ENCODE measurements around the gene PCNT.
"Not testable (repeated sequence)": the region's sequence is repeated elsewhere in the genome, so short reads cannot be mapped to it uniquely, and the experiment has no call there.

The PCNT gene

DNA sequence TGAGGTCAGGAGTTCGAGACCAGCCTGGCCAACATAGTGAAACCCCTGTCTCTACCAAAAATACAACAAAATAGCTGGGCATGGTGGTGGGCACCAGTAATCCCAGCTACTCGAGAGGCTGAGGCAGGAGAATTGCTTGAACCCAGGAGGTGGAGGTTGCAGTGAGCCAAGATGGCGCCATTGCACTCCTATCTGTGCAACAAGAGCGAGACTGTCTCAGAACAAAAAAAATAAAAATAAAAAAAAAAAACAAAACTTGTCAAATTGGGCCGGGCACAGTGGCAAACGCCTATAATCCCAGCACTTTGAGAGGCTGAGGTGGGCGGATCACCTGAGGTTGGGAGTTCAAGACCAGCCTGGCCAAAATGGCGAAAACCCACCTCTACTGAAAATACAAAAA, 13.7 kb upstream of the PCNT start:
- DNase-seq: not testable (repeated sequence)

- DNase-seq: no peak
These were observed 12.4 kb upstream of the PCNT start for GRCh38 chr21:46311568-46311967.

DNA sequence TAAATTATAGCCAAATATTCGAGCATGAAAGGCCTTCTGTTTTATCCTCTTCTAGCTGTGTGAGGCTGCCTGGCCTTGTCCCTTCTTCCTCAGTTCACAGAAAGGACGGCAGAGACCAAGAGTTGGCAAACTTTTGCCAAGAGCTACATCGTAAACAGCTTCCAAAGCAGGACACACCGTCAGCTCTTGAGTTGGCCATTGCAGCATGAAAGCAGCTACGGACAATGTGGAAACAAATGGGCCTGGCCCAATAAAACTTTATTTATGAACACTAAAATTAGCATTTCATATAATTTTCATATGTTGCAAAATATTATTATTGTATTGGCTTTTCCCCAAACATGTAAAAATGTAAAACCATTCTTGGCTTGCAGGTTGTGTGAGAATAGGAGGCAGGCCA, 11.0 kb upstream of the PCNT start:
- DNase-seq: no peak

- no peak for DNase-seq
These were observed 9.4 kb upstream of the PCNT start for GRCh38 chr21:46314441-46315020.

GRCh38 chr21:46316708-46317324, 7.1 kb upstream of the PCNT start:
- DNase-seq: no peak

GRCh38 chr21:46317710-46318463, 6.1 kb upstream of the PCNT start:
- no peak for DNase-seq

- DNase-seq: no peak
These were observed 5.5 kb upstream of the PCNT start for GRCh38 chr21:46318464-46318845.

DNA sequence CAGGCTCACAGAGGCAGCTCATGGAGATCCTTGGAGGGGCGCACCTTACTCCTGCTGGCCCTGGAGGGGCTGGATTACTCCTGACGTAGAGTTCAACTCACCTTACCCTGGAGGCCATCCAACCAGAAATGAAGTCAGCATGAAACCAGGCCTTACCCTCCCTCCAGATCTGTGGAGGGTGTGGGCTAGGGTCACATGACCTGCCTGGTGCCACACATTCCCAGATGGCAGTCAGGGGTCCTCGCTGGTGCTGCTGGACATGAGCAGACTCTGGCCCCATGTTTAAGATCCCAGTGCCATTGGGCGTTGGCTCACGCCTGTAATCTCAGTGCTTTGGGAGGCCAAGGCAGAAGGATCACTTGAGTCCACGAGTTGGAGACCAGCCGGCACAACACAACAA, 4.8 kb upstream of the PCNT start:
- DNase-seq: no peak

GRCh38 chr21:46320331-46320801, 3.6 kb upstream of the PCNT start:
- DNase-seq: no peak

DNA sequence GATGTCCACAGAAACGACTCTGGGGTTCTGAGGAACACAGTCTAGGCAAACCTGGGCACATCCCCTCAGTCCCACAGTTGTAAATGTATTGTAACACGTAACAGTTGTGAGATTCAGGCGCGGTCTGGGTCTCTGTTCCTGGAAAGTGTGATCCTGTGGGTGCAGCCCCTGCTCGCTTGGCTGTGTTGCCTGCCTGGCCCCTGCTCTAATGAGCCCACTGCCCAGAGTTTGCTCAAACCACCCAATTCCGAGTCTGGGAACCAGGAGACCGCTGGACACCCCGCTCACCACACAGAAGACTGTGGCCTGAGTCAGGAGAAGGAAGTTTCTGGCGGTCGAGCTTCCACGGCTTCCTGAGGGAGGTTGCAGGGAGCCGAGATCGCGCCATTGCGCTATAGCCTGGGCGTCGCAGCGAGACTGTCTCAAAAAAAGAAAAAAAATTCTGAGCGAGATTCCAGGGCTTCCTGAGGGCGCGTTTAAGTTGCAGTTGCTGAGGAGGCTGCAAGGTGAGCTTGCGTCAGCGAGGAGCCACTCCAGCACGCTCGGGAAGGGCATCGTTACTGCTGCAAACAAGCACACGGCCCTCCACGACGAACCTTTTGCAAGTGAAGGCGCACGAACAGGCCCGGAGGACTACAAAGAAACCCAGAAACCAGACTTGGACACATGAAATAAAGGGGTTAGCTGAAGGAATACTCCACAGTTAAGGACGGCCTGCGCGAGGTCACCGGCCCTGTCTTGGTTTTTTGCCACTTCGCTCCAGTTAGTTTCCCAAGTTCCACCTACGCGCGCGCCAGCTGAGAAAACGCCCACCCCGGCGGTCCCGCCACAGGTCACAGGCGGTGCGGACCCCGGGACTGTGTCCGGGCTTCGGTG, 1.4 kb upstream of the PCNT start:
- peak; percentile 11 for DNase-seq

DNA sequence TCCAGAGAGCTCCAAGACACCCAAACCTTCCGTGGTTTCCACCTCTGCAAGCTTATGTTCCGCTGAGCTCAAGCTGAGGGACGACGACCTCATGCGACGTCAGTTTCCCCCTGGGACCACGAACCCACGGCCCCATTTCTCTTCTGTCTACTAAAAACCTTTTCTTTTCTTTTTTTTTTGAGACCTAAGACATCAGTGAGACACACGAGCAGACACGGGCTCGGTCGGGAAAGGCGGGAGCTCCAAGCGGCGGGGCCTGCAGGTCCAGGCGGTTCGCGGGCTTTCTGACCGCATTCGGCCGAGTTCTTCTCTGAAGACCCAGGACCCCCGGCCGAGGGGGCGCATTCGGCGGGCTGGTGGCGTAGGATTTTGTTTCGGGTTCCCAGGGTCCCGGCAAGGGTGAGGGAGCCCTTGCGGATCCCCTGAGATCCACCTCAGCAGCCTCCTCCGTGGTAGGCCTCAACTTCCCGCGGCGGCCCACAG, 688 bp upstream of the PCNT start:
- DNase-seq: peak; percentile 38

GRCh38 chr21:46324390-46325072, 575 bp downstream of the PCNT start:
- peak; percentile 75 for DNase-seq

- peak; percentile 48 for DNase-seq
These were observed 1.3 kb downstream of the PCNT start for GRCh38 chr21:46325073-46325912.

DNA sequence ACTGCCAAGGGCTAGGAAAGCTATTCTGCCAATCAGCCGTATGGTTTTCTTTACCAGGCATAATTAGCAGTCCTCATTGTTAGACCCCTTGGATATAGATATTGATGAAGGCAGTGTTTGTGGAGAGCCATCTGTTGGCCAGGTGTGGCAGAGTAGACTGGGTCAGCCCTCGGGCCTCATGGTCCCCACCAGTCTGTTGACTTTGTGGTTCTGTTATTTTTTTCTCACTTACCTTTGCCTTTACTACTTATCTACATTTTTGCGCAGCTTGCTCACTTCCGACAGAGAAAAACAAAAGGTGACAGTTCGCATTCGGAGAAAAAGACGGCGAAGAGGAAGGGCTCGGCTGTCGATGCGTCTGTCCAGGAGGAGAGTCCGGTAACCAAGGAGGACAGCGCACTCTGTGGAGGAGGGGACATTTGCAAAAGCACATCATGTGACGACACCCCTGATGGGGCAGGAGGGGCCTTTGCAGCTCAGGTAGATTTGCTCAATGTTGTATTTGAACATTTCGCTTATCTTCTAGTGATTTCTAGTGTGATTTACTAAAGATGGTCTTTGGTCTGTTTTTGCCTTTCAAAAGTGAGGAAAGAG, 2.3 kb downstream of the PCNT start:
- peak; percentile 17 for DNase-seq

GRCh38 chr21:46327711-46328110, 3.8 kb downstream of the PCNT start:
- DNase-seq: no peak

- DNase-seq: no peak
These were observed 4.2 kb downstream of the PCNT start for GRCh38 chr21:46328151-46328550.

DNA sequence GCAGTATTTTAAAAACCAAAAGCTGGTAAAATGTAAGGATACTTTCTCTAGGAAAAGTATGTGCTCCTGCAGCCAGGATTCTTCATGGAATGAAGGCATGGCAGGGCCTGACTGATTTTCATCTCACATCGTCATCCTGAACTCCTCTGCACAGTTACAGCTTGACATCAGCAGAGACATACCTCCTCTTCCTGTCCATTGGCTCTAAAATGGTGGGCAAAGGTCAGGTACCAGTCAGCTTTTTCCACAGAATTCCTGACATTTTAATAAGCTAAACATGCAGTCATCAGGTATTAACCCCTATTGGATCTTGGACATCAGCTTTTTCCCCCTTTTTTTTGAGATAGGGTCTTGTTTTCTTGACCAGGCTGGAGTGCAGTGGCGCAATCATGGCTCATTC, 5.8 kb downstream of the PCNT start:
- DNase-seq: no peak

DNA sequence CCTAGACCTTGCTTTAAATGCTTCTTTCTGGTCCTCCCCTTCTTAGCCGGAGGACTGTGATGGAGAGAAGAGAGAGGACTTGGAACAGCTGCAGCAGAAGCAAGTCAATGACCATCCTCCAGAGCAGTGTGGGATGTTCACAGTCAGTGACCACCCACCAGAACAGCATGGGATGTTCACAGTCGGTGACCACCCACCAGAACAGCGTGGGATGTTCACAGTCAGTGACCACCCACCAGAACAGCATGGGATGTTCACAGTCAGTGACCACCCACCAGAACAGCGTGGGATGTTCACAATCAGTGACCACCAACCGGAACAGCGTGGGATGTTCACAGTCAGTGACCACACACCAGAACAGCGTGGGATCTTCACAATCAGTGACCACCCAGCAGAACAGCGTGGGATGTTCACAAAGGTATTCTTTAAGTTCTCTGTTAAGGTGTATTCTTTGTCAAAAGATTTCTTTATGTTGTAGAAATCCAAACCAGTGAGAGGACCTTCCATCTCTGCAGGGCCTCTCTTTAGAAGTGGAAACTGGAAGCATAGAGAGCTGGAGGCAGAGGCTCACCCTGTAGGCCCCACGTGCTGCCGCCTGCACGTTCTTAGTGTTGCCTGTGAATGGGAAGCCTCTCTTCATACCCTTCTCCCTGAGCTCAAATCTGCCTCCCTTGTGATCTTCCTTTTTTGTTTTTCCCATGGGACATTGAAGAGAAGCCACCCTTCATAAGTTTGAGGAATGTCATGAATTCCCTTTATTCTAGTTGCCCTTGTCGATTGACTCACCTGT, 10.6 kb downstream of the PCNT start:
- DNase-seq: no peak

DNA sequence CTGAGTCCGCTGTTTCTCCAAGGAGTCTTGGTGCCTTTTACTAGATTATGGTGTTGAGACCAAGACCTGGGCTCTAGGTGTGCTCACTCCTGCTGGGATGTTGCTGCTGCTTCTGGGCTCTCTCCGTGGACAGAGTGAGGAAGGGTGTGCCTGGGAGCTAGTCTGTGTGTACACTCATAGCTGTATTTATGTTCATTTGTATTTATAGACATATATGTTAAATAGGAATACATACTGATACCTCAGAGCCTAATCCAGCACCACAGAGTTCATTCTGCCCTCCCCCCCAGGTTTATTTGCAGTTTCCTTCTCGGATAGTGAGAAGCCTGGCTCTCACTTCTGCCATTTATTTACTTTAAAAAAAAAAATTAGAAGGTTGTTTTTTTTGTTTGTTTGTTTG, 12.6 kb downstream of the PCNT start:
- DNase-seq: no peak

DNA sequence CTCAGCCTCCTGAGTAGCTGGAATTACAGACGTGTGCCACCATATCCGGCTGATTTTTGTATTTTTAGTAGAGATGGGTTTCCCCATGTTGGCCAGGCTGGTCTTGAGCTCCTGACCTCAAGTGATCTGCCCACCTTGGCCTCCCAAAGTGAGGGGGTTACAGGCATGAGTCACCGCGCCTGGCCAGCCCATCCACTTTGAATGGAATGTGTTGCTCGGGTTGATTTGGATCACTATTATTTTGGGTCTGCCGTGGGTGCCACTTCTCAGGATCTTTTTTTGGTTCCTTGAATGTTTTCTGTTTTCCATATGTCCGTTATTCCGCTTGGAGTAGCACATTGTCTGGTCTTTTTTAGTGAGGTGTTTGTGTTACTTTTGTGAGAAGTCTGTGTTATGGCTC, 17.0 kb downstream of the PCNT start:
- no peak for DNase-seq
